Measurements from ENCODE around the gene ATP10A.

DNA sequence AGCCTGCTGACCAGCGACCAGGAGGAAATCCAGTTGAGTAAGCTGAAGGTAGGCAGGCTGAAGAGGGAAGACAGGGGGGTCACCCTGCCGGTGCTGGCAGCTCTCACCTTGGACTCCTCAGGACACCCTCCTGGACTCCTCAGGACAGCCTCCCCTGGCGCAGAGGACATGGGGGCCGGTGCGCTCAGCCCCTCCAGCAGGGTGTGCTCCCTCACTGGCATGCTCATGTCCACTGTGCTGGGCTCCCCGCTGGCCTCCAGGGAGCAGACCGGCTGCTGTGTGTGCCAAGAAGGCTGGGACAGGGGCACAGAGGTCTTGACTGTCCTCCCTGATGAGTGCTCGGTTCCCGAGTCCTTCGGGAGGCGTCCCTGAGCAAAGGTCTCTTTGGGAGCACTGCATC, 183.6 kb downstream of the ATP10A start:
- TF ChIP-seq, protein P1, sequence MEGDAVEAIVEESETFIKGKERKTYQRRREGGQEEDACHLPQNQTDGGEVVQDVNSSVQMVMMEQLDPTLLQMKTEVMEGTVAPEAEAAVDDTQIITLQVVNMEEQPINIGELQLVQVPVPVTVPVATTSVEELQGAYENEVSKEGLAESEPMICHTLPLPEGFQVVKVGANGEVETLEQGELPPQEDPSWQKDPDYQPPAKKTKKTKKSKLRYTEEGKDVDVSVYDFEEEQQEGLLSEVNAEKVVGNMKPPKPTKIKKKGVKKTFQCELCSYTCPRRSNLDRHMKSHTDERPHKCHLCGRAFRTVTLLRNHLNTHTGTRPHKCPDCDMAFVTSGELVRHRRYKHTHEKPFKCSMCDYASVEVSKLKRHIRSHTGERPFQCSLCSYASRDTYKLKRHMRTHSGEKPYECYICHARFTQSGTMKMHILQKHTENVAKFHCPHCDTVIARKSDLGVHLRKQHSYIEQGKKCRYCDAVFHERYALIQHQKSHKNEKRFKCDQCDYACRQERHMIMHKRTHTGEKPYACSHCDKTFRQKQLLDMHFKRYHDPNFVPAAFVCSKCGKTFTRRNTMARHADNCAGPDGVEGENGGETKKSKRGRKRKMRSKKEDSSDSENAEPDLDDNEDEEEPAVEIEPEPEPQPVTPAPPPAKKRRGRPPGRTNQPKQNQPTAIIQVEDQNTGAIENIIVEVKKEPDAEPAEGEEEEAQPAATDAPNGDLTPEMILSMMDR (IDR thresholded peaks at IDR 0.05; ENCODE audit: poor library complexity, severe bottlenecking) = no peak
- TF ChIP-seq EZH2 (IDR thresholded peaks at IDR 0.05; ENCODE audit: borderline replicate concordance, insufficient read depth, low read length, poor library complexity, severe bottlenecking) (no peak), POLR2AphosphoS5 (IDR thresholded peaks at IDR 0.05) (no peak), EP300 (conservative IDR thresholded peaks at IDR 0.05; ENCODE audit: poor library complexity, severe bottlenecking) (no peak), RAD21 (conservative IDR thresholded peaks at IDR 0.05) (no peak), TAF1 (IDR thresholded peaks at IDR 0.05; ENCODE audit: low read depth) (no peak), MXI1 (conservative IDR thresholded peaks at IDR 0.05; ENCODE audit: poor library complexity, severe bottlenecking) (no peak)
- TF ChIP-seq, protein P2, sequence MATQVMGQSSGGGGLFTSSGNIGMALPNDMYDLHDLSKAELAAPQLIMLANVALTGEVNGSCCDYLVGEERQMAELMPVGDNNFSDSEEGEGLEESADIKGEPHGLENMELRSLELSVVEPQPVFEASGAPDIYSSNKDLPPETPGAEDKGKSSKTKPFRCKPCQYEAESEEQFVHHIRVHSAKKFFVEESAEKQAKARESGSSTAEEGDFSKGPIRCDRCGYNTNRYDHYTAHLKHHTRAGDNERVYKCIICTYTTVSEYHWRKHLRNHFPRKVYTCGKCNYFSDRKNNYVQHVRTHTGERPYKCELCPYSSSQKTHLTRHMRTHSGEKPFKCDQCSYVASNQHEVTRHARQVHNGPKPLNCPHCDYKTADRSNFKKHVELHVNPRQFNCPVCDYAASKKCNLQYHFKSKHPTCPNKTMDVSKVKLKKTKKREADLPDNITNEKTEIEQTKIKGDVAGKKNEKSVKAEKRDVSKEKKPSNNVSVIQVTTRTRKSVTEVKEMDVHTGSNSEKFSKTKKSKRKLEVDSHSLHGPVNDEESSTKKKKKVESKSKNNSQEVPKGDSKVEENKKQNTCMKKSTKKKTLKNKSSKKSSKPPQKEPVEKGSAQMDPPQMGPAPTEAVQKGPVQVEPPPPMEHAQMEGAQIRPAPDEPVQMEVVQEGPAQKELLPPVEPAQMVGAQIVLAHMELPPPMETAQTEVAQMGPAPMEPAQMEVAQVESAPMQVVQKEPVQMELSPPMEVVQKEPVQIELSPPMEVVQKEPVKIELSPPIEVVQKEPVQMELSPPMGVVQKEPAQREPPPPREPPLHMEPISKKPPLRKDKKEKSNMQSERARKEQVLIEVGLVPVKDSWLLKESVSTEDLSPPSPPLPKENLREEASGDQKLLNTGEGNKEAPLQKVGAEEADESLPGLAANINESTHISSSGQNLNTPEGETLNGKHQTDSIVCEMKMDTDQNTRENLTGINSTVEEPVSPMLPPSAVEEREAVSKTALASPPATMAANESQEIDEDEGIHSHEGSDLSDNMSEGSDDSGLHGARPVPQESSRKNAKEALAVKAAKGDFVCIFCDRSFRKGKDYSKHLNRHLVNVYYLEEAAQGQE (IDR thresholded peaks at IDR 0.05; ENCODE audit: borderline replicate concordance) = no peak

Measured in neural cell (in vitro differentiated cells).